PC-3 (cell line): Measurements from ENCODE around the gene GOLGA8A.

Source experiments
- CTCF ChIP-seq: fragments of 300-600 bp; sonication (generic); conservative IDR thresholded peaks from 2 replicates; pipeline ENCODE4 v1.5.1; 2017; ENCODE audit warnings: antibody characterized with exemption, low read depth, mild to moderate bottlenecking, low read length
- EZH2 ChIP-seq: fragments of 300-600 bp; sonication (generic); IDR thresholded peaks from one replicate; pipeline ENCODE4 v1.6.1; 2017; ENCODE audit warnings: antibody characterized with exemption, mild to moderate bottlenecking, low read length; ENCODE audit not compliant: unreplicated experiment
- EZH2phosphoT487 ChIP-seq: fragments of 300-600 bp; sonication (generic); IDR thresholded peaks from 2 replicates; pipeline ENCODE4 v1.6.1; 2018; ENCODE audit warnings: mild to moderate bottlenecking, antibody characterized with exemption, low read length, borderline replicate concordance

GRCh38 chr15:34460451-34460850 is 22.8 kb upstream of the GOLGA8A start:
- TF ChIP-seq CTCF (no peak), EZH2phosphoT487 (no peak), EZH2 (no peak)
